Measurements from ENCODE around the gene PPBP. TPM values are rescaled to one million over a fixed set of nuclear protein-coding genes. Genes with fewer than 3 reads are reported as not detected.
"Not testable (repeated sequence)": the region's sequence is repeated elsewhere in the genome, so short reads cannot be mapped to it uniquely, and the experiment has no call there.

The PPBP gene
- total RNA-seq, 1 donor from 2014 or later: not detected

DNA sequence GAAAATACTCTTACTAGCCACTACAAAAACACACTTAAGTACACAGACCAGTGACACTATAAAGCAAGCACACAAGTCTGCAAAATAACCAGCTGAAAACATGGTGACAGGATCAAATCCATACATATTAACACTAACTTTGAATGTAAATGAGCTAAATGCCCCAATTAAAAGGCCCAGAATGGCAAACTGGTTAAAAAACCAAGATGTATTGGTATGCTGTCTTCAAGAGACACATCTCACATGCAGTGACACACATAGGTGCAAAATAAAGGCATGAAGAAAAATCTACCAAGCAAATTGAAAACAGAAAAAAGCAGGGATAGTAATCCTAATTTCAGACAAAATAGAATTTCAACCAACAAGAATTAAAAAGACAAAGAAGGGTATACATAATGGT lies 17.0 kb downstream of the PPBP start:
- intact Hi-C loops (cut with DNase I): no loop called here

DNA sequence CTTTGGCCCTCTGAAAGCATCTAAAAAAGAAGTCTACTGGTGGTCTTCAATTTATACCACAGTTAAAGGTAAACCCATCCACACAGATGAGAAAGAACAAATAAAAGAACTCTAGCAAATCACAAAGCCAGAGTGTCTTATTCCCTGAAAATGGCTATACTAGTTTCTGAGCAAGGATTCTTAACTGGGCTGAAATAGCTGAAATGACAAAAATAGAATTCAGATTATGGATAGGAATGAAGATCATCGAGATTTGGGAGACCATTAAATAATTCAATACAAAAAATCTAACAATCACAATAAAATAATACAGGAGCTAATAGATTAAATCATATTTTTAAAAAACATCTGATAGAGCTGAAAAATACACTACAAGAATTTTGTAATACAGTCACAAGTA lies 18.0 kb downstream of the PPBP start:
- Histone ChIP-seq H3K27me3 (no peaks in the 10 kb centered on the region), H3K9me3 (no peaks in the 10 kb centered on the region), H3K36me3 (no peaks in the 10 kb centered on the region), H3K4me3 (no peak overlapping the region), H3K4me1 (no peaks in the 10 kb centered on the region), H3K27ac (no peak overlapping the region)
- intact Hi-C loops (cut with DNase I): no loop called here
- no peak for DNase-seq (ENCODE audit: extremely low spot score in 2 of 2)
- TF ChIP-seq POLR2AphosphoS5 (IDR thresholded peaks at IDR 0.05; ENCODE audit: insufficient read depth in 1 of 2, low read depth in 1 of 2) (no peak), POLR2A (IDR thresholded peaks at IDR 0.05) (no peak)
- TF ChIP-seq, protein P1, sequence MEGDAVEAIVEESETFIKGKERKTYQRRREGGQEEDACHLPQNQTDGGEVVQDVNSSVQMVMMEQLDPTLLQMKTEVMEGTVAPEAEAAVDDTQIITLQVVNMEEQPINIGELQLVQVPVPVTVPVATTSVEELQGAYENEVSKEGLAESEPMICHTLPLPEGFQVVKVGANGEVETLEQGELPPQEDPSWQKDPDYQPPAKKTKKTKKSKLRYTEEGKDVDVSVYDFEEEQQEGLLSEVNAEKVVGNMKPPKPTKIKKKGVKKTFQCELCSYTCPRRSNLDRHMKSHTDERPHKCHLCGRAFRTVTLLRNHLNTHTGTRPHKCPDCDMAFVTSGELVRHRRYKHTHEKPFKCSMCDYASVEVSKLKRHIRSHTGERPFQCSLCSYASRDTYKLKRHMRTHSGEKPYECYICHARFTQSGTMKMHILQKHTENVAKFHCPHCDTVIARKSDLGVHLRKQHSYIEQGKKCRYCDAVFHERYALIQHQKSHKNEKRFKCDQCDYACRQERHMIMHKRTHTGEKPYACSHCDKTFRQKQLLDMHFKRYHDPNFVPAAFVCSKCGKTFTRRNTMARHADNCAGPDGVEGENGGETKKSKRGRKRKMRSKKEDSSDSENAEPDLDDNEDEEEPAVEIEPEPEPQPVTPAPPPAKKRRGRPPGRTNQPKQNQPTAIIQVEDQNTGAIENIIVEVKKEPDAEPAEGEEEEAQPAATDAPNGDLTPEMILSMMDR (IDR thresholded peaks at IDR 0.05): no peak

More for the DNA sequence above, 17.0 kb downstream of the PPBP start:
- TF ChIP-seq, protein P1 (IDR thresholded peaks at IDR 0.05): no peak
- TF ChIP-seq POLR2A (IDR thresholded peaks at IDR 0.05): no peak
- Histone ChIP-seq H3K27ac (no peak overlapping the region), H3K9me3 (no peaks in the 10 kb centered on the region), H3K27me3 (no peaks in the 10 kb centered on the region), H3K36me3 (no peaks in the 10 kb centered on the region), H3K4me3 (no peak overlapping the region), H3K4me1 (no peaks in the 10 kb centered on the region)
- DNase-seq (ENCODE audit: extremely low spot score in 2 of 2): no peak

DNA sequence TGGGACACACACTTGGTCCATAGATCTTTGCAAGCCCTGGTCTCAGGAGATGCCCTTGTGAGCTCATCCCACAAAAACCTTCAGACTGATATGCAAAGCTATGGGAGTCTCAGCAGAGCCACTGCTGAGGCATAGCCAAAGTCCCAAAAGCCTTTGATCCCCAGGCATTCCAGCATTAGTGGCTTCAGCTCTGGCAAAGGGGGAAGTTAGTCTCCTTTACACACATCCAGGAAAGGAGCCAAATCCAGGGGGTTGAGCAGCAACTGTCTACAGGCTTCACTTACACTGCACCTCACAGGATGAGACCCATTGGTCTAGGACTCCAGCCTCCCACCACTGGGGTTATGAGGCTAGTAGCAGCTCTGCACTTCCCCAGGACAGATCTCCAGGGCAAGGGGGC lies 20.1 kb downstream of the PPBP start:
- H3K4me1 ChIP-seq: no peaks in the 10 kb centered on the region
- H3K9me3 ChIP-seq: no peaks in the 10 kb centered on the region
- H3K4me3 ChIP-seq: no peak overlapping the region
- no peaks in the 10 kb centered on the region for H3K36me3 ChIP-seq
- no peaks in the 10 kb centered on the region for H3K27me3 ChIP-seq
- intact Hi-C loops (cut with DNase I): no loop called here
- H3K27ac ChIP-seq: no peak overlapping the region
- no peak for DNase-seq (ENCODE audit: extremely low spot score in 2 of 2)
- TF ChIP-seq, protein P1 (IDR thresholded peaks at IDR 0.05): no peak
- TF ChIP-seq POLR2A (IDR thresholded peaks at IDR 0.05) (no peak), POLR2AphosphoS5 (IDR thresholded peaks at IDR 0.05; ENCODE audit: insufficient read depth in 1 of 2, low read depth in 1 of 2) (no peak)

DNA sequence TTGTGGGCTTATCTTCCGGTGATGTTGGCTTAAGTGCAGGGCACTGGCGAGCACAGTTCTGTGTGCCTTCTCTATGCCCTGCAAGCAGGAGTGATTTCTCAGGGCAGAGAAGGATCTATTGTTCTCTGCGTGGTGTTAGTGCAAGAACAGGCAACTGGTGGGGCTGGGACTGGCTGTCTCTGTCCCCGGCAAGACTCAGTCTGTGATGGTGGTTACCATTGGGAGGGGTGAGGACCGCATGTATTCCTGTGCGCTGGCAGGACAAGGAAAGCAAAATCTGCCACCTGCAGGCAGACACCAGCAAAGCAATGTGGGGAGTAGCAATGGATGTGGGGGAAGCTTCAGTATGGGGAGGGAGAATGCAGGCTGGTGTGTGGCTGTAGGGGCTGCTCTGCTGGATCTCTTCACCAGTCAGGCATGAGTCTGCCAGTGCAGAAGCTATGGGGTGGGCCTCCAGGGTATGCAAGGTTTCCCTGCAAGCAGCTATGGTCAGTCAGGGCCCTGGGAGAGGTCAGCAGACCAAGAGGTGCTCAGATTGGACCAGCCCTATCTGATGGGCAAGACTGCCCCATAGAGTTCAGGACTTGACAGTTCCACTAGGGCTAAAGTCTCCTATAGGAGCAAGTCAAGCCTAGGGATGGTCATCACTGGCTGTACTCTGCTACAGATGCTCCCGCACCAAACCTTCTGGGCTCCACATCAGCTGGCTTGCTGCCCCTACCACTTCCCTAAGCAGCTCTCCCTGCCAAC lies 23.0 kb downstream of the PPBP start:
- TF ChIP-seq, protein P1 (IDR thresholded peaks at IDR 0.05): no peak
- TF ChIP-seq POLR2AphosphoS5 (IDR thresholded peaks at IDR 0.05; ENCODE audit: insufficient read depth in 1 of 2, low read depth in 1 of 2) (no peak), POLR2A (IDR thresholded peaks at IDR 0.05) (no peak)
- Histone ChIP-seq H3K4me1 (no peaks in the 10 kb centered on the region), H3K27me3 (no peaks in the 10 kb centered on the region), H3K9me3 (no peaks in the 10 kb centered on the region), H3K4me3 (no peak overlapping the region), H3K27ac (no peak overlapping the region), H3K36me3 (no peaks in the 10 kb centered on the region)
- no peak for DNase-seq (ENCODE audit: extremely low spot score in 2 of 2)
- intact Hi-C loops (cut with DNase I): no loop called here

DNA sequence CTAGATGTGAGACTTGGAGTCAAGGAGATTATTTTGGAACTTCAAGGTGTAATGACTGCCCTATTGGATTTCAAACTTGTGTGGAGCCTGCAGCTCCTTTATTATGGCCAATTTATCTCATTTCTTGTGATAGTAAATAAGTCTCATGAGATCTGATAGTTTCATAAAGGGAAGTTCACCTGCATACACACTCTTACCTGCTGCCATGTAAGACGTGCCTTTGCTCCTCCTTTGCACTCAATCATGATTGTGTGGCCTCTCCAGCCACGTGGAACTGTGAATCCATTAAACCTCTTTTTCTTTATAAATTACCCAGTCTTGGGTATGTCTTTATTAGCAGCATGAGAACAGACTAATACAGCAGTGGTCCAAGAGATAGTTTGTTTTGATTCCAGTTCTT lies 25.3 kb downstream of the PPBP start:
- no peaks in the 10 kb centered on the region for H3K27me3 ChIP-seq
- no peaks in the 10 kb centered on the region for H3K36me3 ChIP-seq
- intact Hi-C loops (cut with DNase I): no loop called here
- no peaks in the 10 kb centered on the region for H3K9me3 ChIP-seq
- no peak for DNase-seq (ENCODE audit: extremely low spot score in 2 of 2)
- no peak overlapping the region for H3K4me3 ChIP-seq
- TF ChIP-seq, protein P1 (IDR thresholded peaks at IDR 0.05): no peak
- TF ChIP-seq POLR2A (IDR thresholded peaks at IDR 0.05) (no peak), POLR2AphosphoS5 (IDR thresholded peaks at IDR 0.05; ENCODE audit: insufficient read depth in 1 of 2, low read depth in 1 of 2) (no peak)
- H3K4me1 ChIP-seq: no peaks in the 10 kb centered on the region
- H3K27ac ChIP-seq: no peak overlapping the region

DNA sequence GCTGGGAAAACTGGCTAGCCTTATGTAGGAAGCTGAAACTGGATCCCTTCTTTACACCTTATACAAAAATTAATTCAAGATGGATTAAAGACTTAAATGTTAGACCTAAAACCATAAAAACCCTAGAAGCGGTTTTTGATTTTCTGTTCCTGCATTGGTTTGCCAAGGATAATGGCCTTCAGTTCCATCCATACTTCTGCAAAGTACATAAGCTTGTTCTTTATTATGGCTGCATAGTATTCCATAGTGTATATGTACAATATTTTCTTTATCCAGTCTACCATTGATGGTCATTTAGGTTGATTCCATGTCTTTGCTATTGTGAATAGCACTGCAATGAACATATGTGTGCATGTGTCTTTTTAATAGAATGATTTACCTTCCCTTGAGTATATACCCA lies 28.9 kb downstream of the PPBP start:
- H3K27me3 ChIP-seq; H3K4me3 ChIP-seq; H3K9me3 ChIP-seq; H3K36me3 ChIP-seq; intact Hi-C loops (cut with DNase I); H3K4me1 ChIP-seq; H3K27ac ChIP-seq; DNase-seq (ENCODE audit: extremely low spot score in 2 of 2): not testable (repeated sequence)
